ENCODE measurements around the gene BICDL1. TPM values are rescaled to one million over a fixed set of nuclear protein-coding genes. Genes with fewer than 3 reads are reported as not detected.

BICDL1 gene
- total RNA-seq, 1 experiment from 2014 or later = 14.4 TPM

DNA sequence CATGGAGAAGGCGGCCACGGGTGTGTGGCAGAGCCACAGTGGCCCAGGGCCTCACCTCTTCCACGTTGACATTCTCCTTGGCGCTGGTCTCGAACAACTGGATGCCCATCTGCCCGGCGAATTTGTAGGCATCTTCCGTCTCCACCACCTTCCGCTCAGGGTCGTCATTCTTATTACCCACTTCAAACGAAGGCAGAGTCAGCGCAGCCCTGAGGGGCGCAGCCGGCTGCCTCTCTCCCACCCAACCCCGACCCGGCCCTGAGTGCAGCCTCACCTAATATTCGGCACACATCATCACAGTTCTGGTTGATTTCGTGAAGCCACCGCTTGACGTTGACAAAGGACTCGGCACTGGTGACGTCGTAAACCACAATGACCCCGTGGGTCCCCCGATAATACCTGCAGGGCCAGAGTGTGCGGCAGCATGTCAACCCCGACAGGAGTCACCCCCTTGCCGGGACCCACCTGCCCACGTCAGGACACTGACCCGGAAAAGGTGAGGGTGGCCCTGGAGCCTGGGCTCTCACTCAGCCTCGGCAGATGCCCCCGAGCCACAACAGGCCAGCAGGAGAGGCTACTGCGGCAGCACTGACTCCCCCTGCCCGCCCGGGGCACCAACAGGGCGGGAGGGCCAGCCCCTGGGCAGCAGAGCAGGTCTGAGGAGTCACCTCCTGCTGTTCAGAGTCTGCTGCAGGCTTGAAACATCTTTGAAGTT is 109.9 kb downstream of the BICDL1 start:
- intact Hi-C loops (cut with micrococcal nuclease; ENCODE audit: unreplicated experiment) = no loop called here

DNA sequence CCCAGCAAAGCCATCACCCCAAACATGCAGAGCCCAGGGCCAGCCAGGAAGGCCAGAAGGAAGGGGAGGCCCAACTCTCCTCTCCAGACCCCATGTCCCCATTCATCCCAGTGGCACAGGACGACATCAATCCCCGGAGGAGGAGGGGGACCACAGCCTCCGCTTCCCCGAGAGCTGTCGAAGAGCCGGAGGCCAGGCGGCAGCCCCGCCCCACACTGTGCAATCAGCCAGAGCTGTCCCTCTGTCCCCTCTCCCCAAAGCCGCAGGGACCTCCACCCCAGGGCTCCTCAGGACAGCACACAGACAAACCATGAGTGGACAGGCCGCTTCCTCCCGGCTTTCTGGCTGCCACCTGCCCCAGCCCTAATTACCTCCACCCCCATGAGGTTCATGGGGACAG is 110.7 kb downstream of the BICDL1 start:
- TF ChIP-seq, protein P1, sequence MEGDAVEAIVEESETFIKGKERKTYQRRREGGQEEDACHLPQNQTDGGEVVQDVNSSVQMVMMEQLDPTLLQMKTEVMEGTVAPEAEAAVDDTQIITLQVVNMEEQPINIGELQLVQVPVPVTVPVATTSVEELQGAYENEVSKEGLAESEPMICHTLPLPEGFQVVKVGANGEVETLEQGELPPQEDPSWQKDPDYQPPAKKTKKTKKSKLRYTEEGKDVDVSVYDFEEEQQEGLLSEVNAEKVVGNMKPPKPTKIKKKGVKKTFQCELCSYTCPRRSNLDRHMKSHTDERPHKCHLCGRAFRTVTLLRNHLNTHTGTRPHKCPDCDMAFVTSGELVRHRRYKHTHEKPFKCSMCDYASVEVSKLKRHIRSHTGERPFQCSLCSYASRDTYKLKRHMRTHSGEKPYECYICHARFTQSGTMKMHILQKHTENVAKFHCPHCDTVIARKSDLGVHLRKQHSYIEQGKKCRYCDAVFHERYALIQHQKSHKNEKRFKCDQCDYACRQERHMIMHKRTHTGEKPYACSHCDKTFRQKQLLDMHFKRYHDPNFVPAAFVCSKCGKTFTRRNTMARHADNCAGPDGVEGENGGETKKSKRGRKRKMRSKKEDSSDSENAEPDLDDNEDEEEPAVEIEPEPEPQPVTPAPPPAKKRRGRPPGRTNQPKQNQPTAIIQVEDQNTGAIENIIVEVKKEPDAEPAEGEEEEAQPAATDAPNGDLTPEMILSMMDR (conservative IDR thresholded peaks at IDR 0.05) = no peak
- TF ChIP-seq EZH2 (IDR thresholded peaks at IDR 0.05; ENCODE audit: low read depth) = no peak
- CTCF ChIA-PET = no interaction called here
- no TSS peak for BruUV-seq (replicated peaks)
- H3K27ac ChIP-seq = no peak overlapping the region
- no peaks in the 10 kb centered on the region for H3K27me3 ChIP-seq (ENCODE audit: insufficient read depth, low read depth)
- no peak overlapping the region for H3K4me3 ChIP-seq
- H3K4me2 ChIP-seq = no peak overlapping the region
- intact Hi-C loops (cut with micrococcal nuclease; ENCODE audit: unreplicated experiment) = no loop called here
- no peak for DNase-seq
- no peaks in the 10 kb centered on the region for H3K9me3 ChIP-seq (ENCODE audit: insufficient read depth, low read depth)
- POLR2A ChIA-PET (ENCODE audit: unreplicated experiment) = no interaction called here
- no peaks in the 10 kb centered on the region for H3K4me1 ChIP-seq (replicated peaks; ENCODE audit: insufficient read depth)
- peaks cover 5% of the 10 kb centered on the region; the same call in 1 of the 2 replicates for H3K79me2 ChIP-seq (ENCODE audit: low read depth)
- no peaks in the 10 kb centered on the region for H3K36me3 ChIP-seq (ENCODE audit: low read depth)
- no peaks in the 10 kb centered on the region for H3F3A ChIP-seq (ENCODE audit: insufficient read depth, low read depth)
- peaks cover 8% of the 10 kb centered on the region; the same call in 1 of the 2 replicates for H4K20me1 ChIP-seq (ENCODE audit: insufficient read depth)
- no peaks in the 10 kb centered on the region for H3K9me2 ChIP-seq (ENCODE audit: insufficient read depth)
- no peak overlapping the region for H2AFZ ChIP-seq

More for the DNA sequence above, 109.9 kb downstream of the BICDL1 start:
- BruUV-seq (replicated peaks) = no TSS peak
- no peaks in the 10 kb centered on the region for H3K9me3 ChIP-seq (ENCODE audit: insufficient read depth, low read depth)
- H3K27ac ChIP-seq = no peak overlapping the region
- POLR2A ChIA-PET (ENCODE audit: unreplicated experiment) = no interaction called here
- TF ChIP-seq EZH2 (IDR thresholded peaks at IDR 0.05; ENCODE audit: low read depth) = no peak
- TF ChIP-seq, protein P1 (conservative IDR thresholded peaks at IDR 0.05) = no peak
- no peak overlapping the region for H3K4me3 ChIP-seq
- CTCF ChIA-PET = no interaction called here
- no peak for DNase-seq
- no peak overlapping the region for H3K4me2 ChIP-seq
- no peaks in the 10 kb centered on the region for H3K27me3 ChIP-seq (ENCODE audit: insufficient read depth, low read depth)
- H4K20me1 ChIP-seq (ENCODE audit: insufficient read depth) = peaks cover 8% of the 10 kb centered on the region; the same call in 1 of the 2 replicates
- H3F3A ChIP-seq (ENCODE audit: insufficient read depth, low read depth) = no peaks in the 10 kb centered on the region
- no peaks in the 10 kb centered on the region for H3K36me3 ChIP-seq (ENCODE audit: low read depth)
- no peak overlapping the region for H2AFZ ChIP-seq
- no peaks in the 10 kb centered on the region for H3K9me2 ChIP-seq (ENCODE audit: insufficient read depth)
- no peaks in the 10 kb centered on the region for H3K4me1 ChIP-seq (replicated peaks; ENCODE audit: insufficient read depth)
- H3K79me2 ChIP-seq (ENCODE audit: low read depth) = peaks cover 3% of the 10 kb centered on the region; the same call in 1 of the 2 replicates

DNA sequence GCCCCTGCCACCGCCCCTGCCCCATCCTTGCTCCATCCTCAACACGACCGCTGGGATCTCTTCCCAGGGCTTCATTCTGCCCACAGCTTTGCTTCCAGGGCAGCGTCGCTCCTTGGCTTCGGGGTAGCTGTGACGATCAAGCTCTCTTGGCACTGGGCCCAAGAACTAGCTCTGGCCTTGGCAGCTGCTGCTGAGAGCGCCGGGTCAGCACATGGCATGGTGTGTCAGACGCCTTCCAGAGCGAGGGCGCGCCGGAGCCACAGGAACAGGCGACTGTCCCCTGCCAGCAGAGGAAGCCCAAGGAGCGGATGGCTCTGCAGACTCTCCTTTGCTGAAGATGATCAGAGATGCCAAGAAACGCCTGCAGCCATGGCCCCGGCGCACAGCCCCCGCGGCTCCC is 111.6 kb downstream of the BICDL1 start:
- H3K9me2 ChIP-seq (ENCODE audit: insufficient read depth) = no peaks in the 10 kb centered on the region
- DNase-seq = no peak
- no peaks in the 10 kb centered on the region for H3K9me3 ChIP-seq (ENCODE audit: insufficient read depth, low read depth)
- no peaks in the 10 kb centered on the region for H3K4me1 ChIP-seq (replicated peaks; ENCODE audit: insufficient read depth)
- ChIA-PET POLR2A (ENCODE audit: unreplicated experiment) (no interaction called here), CTCF (no interaction called here)
- intact Hi-C loops (cut with micrococcal nuclease; ENCODE audit: unreplicated experiment) = no loop called here
- H2AFZ ChIP-seq = no peak overlapping the region
- no peaks in the 10 kb centered on the region for H3F3A ChIP-seq (ENCODE audit: insufficient read depth, low read depth)
- BruUV-seq (replicated peaks) = no TSS peak
- TF ChIP-seq, protein P1 (conservative IDR thresholded peaks at IDR 0.05) = no peak
- TF ChIP-seq EZH2 (IDR thresholded peaks at IDR 0.05; ENCODE audit: low read depth) = no peak
- H3K36me3 ChIP-seq (ENCODE audit: low read depth) = no peaks in the 10 kb centered on the region
- H3K4me3 ChIP-seq = no peak overlapping the region
- peaks cover 8% of the 10 kb centered on the region; the same call in 1 of the 2 replicates for H4K20me1 ChIP-seq (ENCODE audit: insufficient read depth)
- no peak overlapping the region for H3K4me2 ChIP-seq
- peaks cover 9% of the 10 kb centered on the region; the same call in 1 of the 2 replicates for H3K79me2 ChIP-seq (ENCODE audit: low read depth)
- H3K27me3 ChIP-seq (ENCODE audit: insufficient read depth, low read depth) = no peaks in the 10 kb centered on the region
- no peak overlapping the region for H3K27ac ChIP-seq

Measured in PC-9 (cell line).